Glutamatergic neuron (in vitro differentiated cells): ENCODE data around the gene DNAJC1. TPM values are rescaled to one million over a fixed set of nuclear protein-coding genes. Genes with fewer than 3 reads are reported as not detected.

Experiments used
- DNase-seq: peaks from one replicate; pipeline ENCODE4 v3.0.0; 2022
- H3K27ac Mint-ChIP-seq: one replicate; pipeline ENCODE4 v1.8.0; 2020; ENCODE audit warnings: mild to moderate bottlenecking, mixed read lengths, inconsistent platforms; ENCODE audit not compliant: unreplicated experiment
- H3K27me3 Mint-ChIP-seq: one replicate; pipeline ENCODE4 v1.8.0; 2020; ENCODE audit warnings: mild to moderate bottlenecking, moderate library complexity, mixed read lengths, inconsistent platforms; ENCODE audit not compliant: unreplicated experiment
- H3K36me3 Mint-ChIP-seq: one replicate; pipeline ENCODE4 v1.8.0; 2020; ENCODE audit warnings: mild to moderate bottlenecking, mixed read lengths, inconsistent platforms; ENCODE audit not compliant: unreplicated experiment
- H3K4me1 Mint-ChIP-seq: one replicate; pipeline ENCODE4 v1.8.0; 2020; ENCODE audit warnings: mild to moderate bottlenecking, low read depth, mixed read lengths, inconsistent platforms; ENCODE audit not compliant: unreplicated experiment
- H3K4me3 Mint-ChIP-seq: one replicate; pipeline ENCODE4 v1.8.0; 2020; ENCODE audit warnings: mild to moderate bottlenecking, mixed read lengths, inconsistent platforms; ENCODE audit not compliant: unreplicated experiment
- H3K9me3 Mint-ChIP-seq: one replicate; pipeline ENCODE4 v1.8.0; 2020; ENCODE audit warnings: mild to moderate bottlenecking, moderate library complexity, mixed read lengths, inconsistent platforms; ENCODE audit not compliant: unreplicated experiment
- total RNA-seq: library from RNA; stranded (reverse); fragmentation: NEBNext Ultra II Directional; extraction: Animal tissue kit (Norgen Biotek cat#: 25700); gene quantifications from one replicate; pipeline ENCODE4 v1.2.1, GENCODE V29; 2021; ENCODE audit not compliant: unreplicated experiment
- TF ChIP-seq, protein P1 (sequence below): fragments of 200-600 bp; sonication (generic); IDR thresholded peaks from one replicate; pipeline ENCODE4 v1.5.0; 2021; ENCODE audit not compliant: partially characterized antibody, unreplicated experiment

DNAJC1 gene
- total RNA-seq, 1 donor from 2014 or later, result 4.3 TPM

DNA sequence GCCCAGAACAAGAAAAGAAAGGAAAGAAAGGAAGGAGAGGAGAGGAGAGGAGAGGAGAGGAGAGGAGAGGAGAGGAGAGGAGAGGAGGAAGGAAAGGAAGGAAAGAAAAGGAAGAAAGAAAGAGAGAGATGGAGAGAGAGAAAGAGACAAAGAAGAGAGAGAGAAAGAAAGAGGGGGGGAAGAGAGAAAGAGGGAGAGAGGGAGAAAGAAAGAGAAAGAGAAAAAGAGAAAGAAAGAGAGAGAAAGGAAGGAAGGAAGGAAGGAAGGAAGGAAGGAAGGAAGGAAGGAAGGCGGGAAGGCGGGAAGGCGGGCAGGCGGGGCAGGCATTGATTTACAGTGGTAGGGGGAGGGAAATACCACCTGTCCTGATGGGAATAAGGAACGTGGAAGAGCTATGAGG is 92.7 kb downstream of the DNAJC1 start:
- TF ChIP-seq, protein P1, sequence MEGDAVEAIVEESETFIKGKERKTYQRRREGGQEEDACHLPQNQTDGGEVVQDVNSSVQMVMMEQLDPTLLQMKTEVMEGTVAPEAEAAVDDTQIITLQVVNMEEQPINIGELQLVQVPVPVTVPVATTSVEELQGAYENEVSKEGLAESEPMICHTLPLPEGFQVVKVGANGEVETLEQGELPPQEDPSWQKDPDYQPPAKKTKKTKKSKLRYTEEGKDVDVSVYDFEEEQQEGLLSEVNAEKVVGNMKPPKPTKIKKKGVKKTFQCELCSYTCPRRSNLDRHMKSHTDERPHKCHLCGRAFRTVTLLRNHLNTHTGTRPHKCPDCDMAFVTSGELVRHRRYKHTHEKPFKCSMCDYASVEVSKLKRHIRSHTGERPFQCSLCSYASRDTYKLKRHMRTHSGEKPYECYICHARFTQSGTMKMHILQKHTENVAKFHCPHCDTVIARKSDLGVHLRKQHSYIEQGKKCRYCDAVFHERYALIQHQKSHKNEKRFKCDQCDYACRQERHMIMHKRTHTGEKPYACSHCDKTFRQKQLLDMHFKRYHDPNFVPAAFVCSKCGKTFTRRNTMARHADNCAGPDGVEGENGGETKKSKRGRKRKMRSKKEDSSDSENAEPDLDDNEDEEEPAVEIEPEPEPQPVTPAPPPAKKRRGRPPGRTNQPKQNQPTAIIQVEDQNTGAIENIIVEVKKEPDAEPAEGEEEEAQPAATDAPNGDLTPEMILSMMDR, result no peak
- Mint-ChIP-seq H3K9me3 (no peaks in the 10 kb centered on the region), H3K27me3 (no peaks in the 10 kb centered on the region), H3K27ac (no peak overlapping the region), H3K36me3 (no peaks in the 10 kb centered on the region), H3K4me3 (no peak overlapping the region), H3K4me1 (no peaks in the 10 kb centered on the region)
- DNase-seq, result no peak

DNA sequence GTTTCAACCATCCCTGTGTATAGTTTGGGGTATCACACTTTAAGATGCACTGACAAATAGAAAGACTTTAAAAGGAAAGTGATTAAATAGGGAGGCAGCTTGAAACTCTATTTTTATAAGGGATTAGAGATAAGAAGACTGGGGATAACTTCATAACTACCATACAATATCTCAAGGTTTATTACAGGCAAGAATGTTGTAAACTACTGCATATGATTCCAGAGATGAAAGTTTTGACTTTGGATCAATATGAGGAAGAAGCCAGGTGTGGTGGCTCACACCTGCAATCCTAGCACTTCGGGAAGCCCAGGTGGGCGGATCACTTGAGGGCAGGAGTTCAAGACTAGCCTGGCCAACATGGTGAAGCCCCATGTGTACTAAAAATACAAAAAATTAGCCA is 96.1 kb downstream of the DNAJC1 start:
- TF ChIP-seq, protein P1, result no peak
- Mint-ChIP-seq H3K36me3 (no peaks in the 10 kb centered on the region), H3K4me3 (no peak overlapping the region), H3K27ac (no peak overlapping the region), H3K27me3 (no peaks in the 10 kb centered on the region), H3K4me1 (no peaks in the 10 kb centered on the region), H3K9me3 (no peaks in the 10 kb centered on the region)
- DNase-seq, result no peak

DNA sequence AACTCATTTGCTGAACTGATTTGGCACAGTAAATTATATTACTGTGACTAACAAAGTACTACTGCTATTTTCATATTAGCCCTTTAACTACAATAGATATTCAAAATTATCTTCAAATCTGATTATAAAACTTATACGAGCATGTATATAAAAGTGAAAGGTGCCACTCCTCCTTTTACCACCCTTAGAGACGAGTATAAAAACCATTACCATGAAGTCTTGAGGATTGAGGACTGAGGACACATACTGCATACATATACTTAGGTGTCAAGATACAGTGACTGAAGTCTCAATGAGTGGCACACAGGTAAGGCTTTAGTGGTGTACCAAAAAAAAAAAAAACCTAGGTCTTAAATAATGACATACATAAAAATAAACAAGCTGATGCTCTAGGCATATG is 98.6 kb downstream of the DNAJC1 start:
- TF ChIP-seq, protein P1, result no peak
- no peak overlapping the region for H3K4me3 Mint-ChIP-seq
- no peaks in the 10 kb centered on the region for H3K9me3 Mint-ChIP-seq
- no peaks in the 10 kb centered on the region for H3K4me1 Mint-ChIP-seq
- no peak for DNase-seq
- H3K27me3 Mint-ChIP-seq, result no peaks in the 10 kb centered on the region
- H3K36me3 Mint-ChIP-seq, result no peaks in the 10 kb centered on the region
- H3K27ac Mint-ChIP-seq, result no peak overlapping the region

DNA sequence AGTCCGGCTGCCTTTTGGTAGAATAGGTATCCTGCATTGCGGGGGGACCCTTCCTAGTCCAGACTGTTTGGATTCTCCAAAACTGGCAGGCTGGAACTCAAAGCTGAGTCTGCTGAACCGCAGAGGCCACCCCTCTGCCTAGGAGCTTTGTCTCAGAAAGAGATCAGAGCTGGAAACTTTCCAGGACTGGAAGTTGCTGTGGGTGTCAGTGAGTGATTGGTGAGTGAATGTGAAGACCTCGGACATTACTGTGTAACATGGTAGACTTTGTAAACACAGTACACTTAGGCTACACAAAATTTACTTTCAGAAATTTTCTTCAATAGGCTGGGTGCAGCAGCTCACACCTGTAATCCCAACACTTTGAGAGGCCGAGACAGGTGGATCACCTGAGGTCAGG is 103.8 kb downstream of the DNAJC1 start:
- TF ChIP-seq, protein P1, result no peak
- H3K27ac Mint-ChIP-seq, result no peak overlapping the region

DNA sequence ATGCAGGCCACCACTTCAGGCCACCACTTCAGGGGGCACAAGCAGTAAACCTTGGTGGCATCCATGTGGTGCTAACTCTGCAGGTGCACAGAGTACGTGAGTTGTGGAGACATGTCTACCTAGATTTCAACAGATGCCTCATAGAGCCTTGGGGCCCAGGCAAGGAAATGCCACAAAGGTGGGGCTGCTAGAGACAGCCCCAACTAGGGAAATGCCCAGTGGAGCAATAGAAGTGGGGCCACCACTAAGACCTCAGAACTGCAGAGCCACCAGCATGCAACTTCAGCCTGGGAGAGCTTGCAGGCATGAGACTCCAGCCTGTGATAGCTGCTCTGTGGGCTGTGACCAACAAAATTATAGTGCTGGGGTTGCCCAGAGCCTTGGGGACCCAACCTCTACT is 107.6 kb downstream of the DNAJC1 start:
- Mint-ChIP-seq H3K9me3 (no peaks in the 10 kb centered on the region), H3K4me3 (no peak overlapping the region), H3K36me3 (peaks cover 7% of the 10 kb centered on the region), H3K27me3 (no peaks in the 10 kb centered on the region), H3K27ac (no peak overlapping the region), H3K4me1 (no peaks in the 10 kb centered on the region)
- TF ChIP-seq, protein P1, result no peak
- no peak for DNase-seq

More for the DNA sequence above, 103.8 kb downstream of the DNAJC1 start:
- Mint-ChIP-seq H3K27me3 (no peaks in the 10 kb centered on the region), H3K4me3 (no peak overlapping the region), H3K36me3 (no peaks in the 10 kb centered on the region), H3K4me1 (no peaks in the 10 kb centered on the region), H3K9me3 (no peaks in the 10 kb centered on the region)
- no peak for DNase-seq
